OCI-LY1 (cell line): ENCODE results near the gene WIF1.

Source experiments
- H2AFZ ChIP-seq: fragments of 200-600 bp; sonication (generic), shearing (Covaris generic); 2 replicates; pipeline ENCODE4 v1.6.0; 2014; ENCODE audit warnings: antibody characterized with exemption, mild to moderate bottlenecking, low read length
- H3F3A ChIP-seq: fragments of 200-600 bp; sonication (generic), shearing (Covaris generic); 2 replicates; pipeline ENCODE4 v1.6.0; 2014; ENCODE audit warnings: mild to moderate bottlenecking, antibody characterized with exemption, low read length, moderate library complexity; ENCODE audit not compliant: insufficient read depth
- H3K27ac ChIP-seq: fragments of 200-600 bp; sonication (generic); 2 replicates; pipeline ENCODE4 v1.5.1; 2014; ENCODE audit warnings: low read length, mixed run types, mild to moderate bottlenecking, low read depth; ENCODE audit not compliant: poor library complexity, severe bottlenecking
- H3K27me3 ChIP-seq: fragments of 200-600 bp; sonication (generic); 2 replicates; pipeline ENCODE4 v1.6.0; 2014; ENCODE audit warnings: antibody characterized with exemption, mild to moderate bottlenecking, low read length, moderate library complexity; ENCODE audit not compliant: insufficient read depth
- H3K36me3 ChIP-seq: fragments of 200-600 bp; sonication (generic); 2 replicates; pipeline ENCODE4 v1.6.1; 2014; ENCODE audit warnings: mild to moderate bottlenecking, antibody characterized with exemption, low read length, moderate library complexity, mixed read lengths; ENCODE audit not compliant: insufficient read depth
- H3K4me1 ChIP-seq: fragments of 200-600 bp; sonication (generic); 2 replicates; pipeline ENCODE4 v1.5.1; 2014; ENCODE audit warnings: mild to moderate bottlenecking, low read length, moderate library complexity; ENCODE audit not compliant: insufficient read depth, severe bottlenecking
- H3K4me2 ChIP-seq: fragments of 200-600 bp; sonication (generic), shearing (Covaris generic); 2 replicates; pipeline ENCODE4 v1.6.1; 2014; ENCODE audit warnings: low read length
- H3K4me3 ChIP-seq: fragments of 200-600 bp; sonication (generic); 2 replicates; pipeline ENCODE4 v1.5.1; 2014; ENCODE audit warnings: low read length, low read depth, mild to moderate bottlenecking, mixed read lengths; ENCODE audit not compliant: poor library complexity, severe bottlenecking
- H3K79me2 ChIP-seq: fragments of 200-600 bp; shearing (Covaris generic); 2 replicates; pipeline ENCODE4 v1.6.1; 2016; ENCODE audit warnings: mixed run types, low read length, mixed read lengths; ENCODE audit not compliant: insufficient read depth
- H3K9ac ChIP-seq: fragments of 200-600 bp; sonication (generic), shearing (Covaris generic); 2 replicates; pipeline ENCODE4 v1.6.1; 2014; ENCODE audit warnings: mild to moderate bottlenecking, low read length, mixed read lengths
- H3K9me2 ChIP-seq: fragments of 200-600 bp; sonication (generic), shearing (Covaris generic); 2 replicates; pipeline ENCODE4 v1.6.1; 2014; ENCODE audit warnings: low read depth, mild to moderate bottlenecking, low read length, mixed read lengths
- H3K9me3 ChIP-seq: fragments of 200-600 bp; shearing (Covaris generic); 2 replicates; pipeline ENCODE4 v1.6.1; 2014; ENCODE audit warnings: low read length, mixed read lengths
- H4K20me1 ChIP-seq: fragments of 200-600 bp; sonication (generic), shearing (Covaris generic); 2 replicates; pipeline ENCODE4 v1.6.0; 2016; ENCODE audit warnings: mild to moderate bottlenecking, low read length; ENCODE audit not compliant: insufficient read depth
- CTCF ChIP-seq: fragments of 200-600 bp; sonication (generic), shearing (Covaris generic); IDR thresholded peaks from 2 replicates; pipeline ENCODE4 v1.5.1; 2017; ENCODE audit warnings: mild to moderate bottlenecking, antibody characterized with exemption, low read length, moderate library complexity, mixed read lengths
- EZH2 ChIP-seq: fragments of 200-600 bp; sonication (generic), shearing (Covaris generic); IDR thresholded peaks from 2 replicates; pipeline ENCODE4 v1.8.0; 2017; ENCODE audit warnings: borderline replicate concordance, mixed run types, mild to moderate bottlenecking, antibody characterized with exemption, low read length, moderate library complexity, mixed read lengths

Gene WIF1

GRCh38 chr12:65074932-65075331 lies 46.2 kb downstream of the WIF1 start:
- Histone ChIP-seq H3F3A (no peaks in the 10 kb centered on the region), H3K4me2 (no peak overlapping the region), H3K27ac (no peak overlapping the region), H3K9ac (no peak overlapping the region), H3K9me2 (no peaks in the 10 kb centered on the region), H3K4me1 (no peaks in the 10 kb centered on the region), H2AFZ (no peak overlapping the region), H3K9me3 (no peaks in the 10 kb centered on the region), H4K20me1 (no peaks in the 10 kb centered on the region), H3K36me3 (no peaks in the 10 kb centered on the region), H3K79me2 (no peaks in the 10 kb centered on the region), H3K27me3 (no peaks in the 10 kb centered on the region), H3K4me3 (no peak overlapping the region)
- TF ChIP-seq CTCF, result peak; percentile 32; the same call in 1 of the 2 replicates
- TF ChIP-seq EZH2, result no peak

- Histone ChIP-seq H3K9me3 (no peaks in the 10 kb centered on the region), H3K9me2 (no peaks in the 10 kb centered on the region), H3K4me2 (no peak overlapping the region), H3K9ac (no peak overlapping the region), H2AFZ (no peak overlapping the region), H3K4me1 (no peaks in the 10 kb centered on the region), H4K20me1 (no peaks in the 10 kb centered on the region), H3K27me3 (no peaks in the 10 kb centered on the region), H3K4me3 (no peak overlapping the region), H3F3A (no peaks in the 10 kb centered on the region), H3K36me3 (no peaks in the 10 kb centered on the region), H3K79me2 (no peaks in the 10 kb centered on the region), H3K27ac (no peak overlapping the region)
- TF ChIP-seq CTCF (no peak), EZH2 (no peak)
These were observed 51.8 kb downstream of the WIF1 start for GRCh38 chr12:65069336-65069735.

- Histone ChIP-seq H3K9me2 (no peaks in the 10 kb centered on the region), H3K36me3 (no peaks in the 10 kb centered on the region), H3K79me2 (no peaks in the 10 kb centered on the region), H3K27me3 (no peaks in the 10 kb centered on the region), H3K4me2 (no peak overlapping the region), H3K9me3 (no peaks in the 10 kb centered on the region), H3K4me3 (no peak overlapping the region), H4K20me1 (no peaks in the 10 kb centered on the region), H3K9ac (no peak overlapping the region), H2AFZ (no peak overlapping the region), H3K27ac (no peak overlapping the region), H3K4me1 (no peaks in the 10 kb centered on the region), H3F3A (no peaks in the 10 kb centered on the region)
- no peak for TF ChIP-seq CTCF
- TF ChIP-seq EZH2, result no peak
These were observed 53.7 kb downstream of the WIF1 start for GRCh38 chr12:65067383-65067782.
